GM23248 (cell line): ENCODE data around the gene DCUN1D2. TPM values are rescaled to one million over a fixed set of nuclear protein-coding genes. Genes with fewer than 3 reads are reported as not detected.

Source experiments
- DNase-seq: peaks from one replicate; pipeline ENCODE4 v3.0.0-alpha.2; 2015
- H2AFZ ChIP-seq: fragments of 200-600 bp; sonication (generic); 2 replicates; pipeline ENCODE4 v1.6.1; 2016; ENCODE audit warnings: antibody characterized with exemption
- H3F3A ChIP-seq: fragments of 200-600 bp; sonication (generic); 2 replicates; pipeline ENCODE4 v1.6.1; 2016; ENCODE audit warnings: mild to moderate bottlenecking, antibody characterized with exemption, mixed run types; ENCODE audit not compliant: insufficient read depth
- H3K27ac ChIP-seq: fragments of 200-600 bp; sonication (generic); 2 replicates; pipeline ENCODE4 v1.5.1; 2016; ENCODE audit warnings: mild to moderate bottlenecking
- H3K27me3 ChIP-seq: fragments of 200-600 bp; sonication (generic); replicated peaks from 2 replicates; pipeline ENCODE4 v1.6.1; 2016; ENCODE audit warnings: mild to moderate bottlenecking; ENCODE audit not compliant: insufficient read depth
- H3K36me3 ChIP-seq: fragments of 200-600 bp; sonication (generic); 2 replicates; pipeline ENCODE4 v1.6.1; 2016; ENCODE audit warnings: low read depth, mild to moderate bottlenecking
- H3K4me1 ChIP-seq: fragments of 200-600 bp; sonication (generic); 2 replicates; pipeline ENCODE4 v1.6.1; 2016; ENCODE audit warnings: mild to moderate bottlenecking; ENCODE audit not compliant: insufficient read depth
- H3K4me2 ChIP-seq: fragments of 200-600 bp; sonication (generic); one replicate; pipeline ENCODE4 v1.6.1; 2016; ENCODE audit warnings: mild to moderate bottlenecking; ENCODE audit not compliant: unreplicated experiment
- H3K4me3 ChIP-seq: fragments of 200-600 bp; sonication (generic); 2 replicates; pipeline ENCODE4 v1.5.1; 2016; ENCODE audit warnings: mild to moderate bottlenecking
- H3K79me2 ChIP-seq: fragments of 200-600 bp; sonication (generic); 2 replicates; pipeline ENCODE4 v1.6.1; 2016; ENCODE audit warnings: mild to moderate bottlenecking; ENCODE audit not compliant: insufficient read depth
- H3K9ac ChIP-seq: fragments of 200-600 bp; sonication (generic); 2 replicates; pipeline ENCODE4 v1.6.1; 2016; ENCODE audit warnings: mild to moderate bottlenecking
- H3K9me2 ChIP-seq: fragments of 200-600 bp; sonication (generic); 2 replicates; pipeline ENCODE4 v1.6.1; 2016; ENCODE audit warnings: mixed run types, mild to moderate bottlenecking, moderate library complexity; ENCODE audit not compliant: insufficient read depth
- H3K9me3 ChIP-seq: fragments of 200-600 bp; sonication (generic); one replicate; pipeline ENCODE4 v1.6.1; 2017; ENCODE audit warnings: low read depth
- H4K20me1 ChIP-seq: fragments of 200-600 bp; sonication (generic); 2 replicates; pipeline ENCODE4 v1.6.0; 2016; ENCODE audit not compliant: insufficient read depth
- EZH2 ChIP-seq: fragments of 200-600 bp; sonication (generic); IDR thresholded peaks from 2 replicates; pipeline ENCODE4 v1.6.1; 2018; ENCODE audit warnings: antibody characterized with exemption, mild to moderate bottlenecking; ENCODE audit not compliant: insufficient read depth, poor library complexity, severe bottlenecking
- EZH2phosphoT487 ChIP-seq: fragments of 200-600 bp; sonication (generic); IDR thresholded peaks from 2 replicates; pipeline ENCODE4 v1.6.1; 2018; ENCODE audit warnings: antibody characterized with exemption, moderate library complexity, mild to moderate bottlenecking, low read depth; ENCODE audit not compliant: insufficient read depth
- WGBS, 2 experiments: methylation state at CpG; one replicate each; pipeline ENCODE4 v1.1.6; 2015 to 2017; ENCODE audit warnings: low lambda C conversion rate in 2 of 2, low coverage in 1 of 2; ENCODE audit errors: missing lambda C conversion rate in 2 of 2; 5-methylcytosine and 5-hydroxymethylcytosine counted together
- in situ Hi-C: fragments of 300-500 bp; cut with MboI; formaldehyde crosslinking; loops from 2 replicates; pipeline ENCODE4 v1.15.0; 2020
- polyA plus RNA-seq: library from polyadenylated mRNA; unstranded; fragments of >200 nt; fragmentation: Nextera tagmentation; extraction: Ambion mirVana; gene quantifications from 2 replicates; pipeline ENCODE4 v1.2.1, GENCODE V29; 2016
- small RNA-seq: library from RNA; depleted of rRNA; stranded (forward); fragments of <200 nt; gene quantifications from one replicate; pipeline ENCODE3, GENCODE V24; 2014; ENCODE audit warnings: low read depth, low replicate concordance
- total RNA-seq: library from RNA; depleted of rRNA; stranded (reverse); fragments of >200 nt; shearing (Covaris generic); gene quantifications from 2 replicates; pipeline ENCODE4 v1.2.3, GENCODE V29; 2014; rRNA removed

Gene DCUN1D2
- total and polyA plus RNA-seq, 2 experiments from 2014 or later, result 7.2 to 9.9 TPM

GRCh38 chr13:113407103-113407530 lies 83.4 kb downstream of the DCUN1D2 start:
- WGBS, 2 experiments, result 94% methylated on average over 10 to 21 of the region's 21 CpGs
- H3K9ac ChIP-seq, result no peak overlapping the region
- TF ChIP-seq EZH2phosphoT487 (no peak), EZH2 (no peak)
- no peaks in the 10 kb centered on the region for H3K79me2 ChIP-seq
- no peak overlapping the region for H3K27ac ChIP-seq
- no peaks in the 10 kb centered on the region for H3K27me3 ChIP-seq
- peaks cover 28% of the 10 kb centered on the region for H3K4me1 ChIP-seq
- no peak overlapping the region for H3K4me3 ChIP-seq
- H2AFZ ChIP-seq, result no peak overlapping the region
- no peaks in the 10 kb centered on the region for H3K9me3 ChIP-seq
- H3K9me2 ChIP-seq, result no peaks in the 10 kb centered on the region
- no peak overlapping the region for H3K4me2 ChIP-seq
- peaks cover 4% of the 10 kb centered on the region; the same call in 1 of the 2 replicates for H3F3A ChIP-seq
- H3K36me3 ChIP-seq, result no peaks in the 10 kb centered on the region
- in situ Hi-C loops, result no loop called here
- no peaks in the 10 kb centered on the region for H4K20me1 ChIP-seq
- no peak for DNase-seq

DNA sequence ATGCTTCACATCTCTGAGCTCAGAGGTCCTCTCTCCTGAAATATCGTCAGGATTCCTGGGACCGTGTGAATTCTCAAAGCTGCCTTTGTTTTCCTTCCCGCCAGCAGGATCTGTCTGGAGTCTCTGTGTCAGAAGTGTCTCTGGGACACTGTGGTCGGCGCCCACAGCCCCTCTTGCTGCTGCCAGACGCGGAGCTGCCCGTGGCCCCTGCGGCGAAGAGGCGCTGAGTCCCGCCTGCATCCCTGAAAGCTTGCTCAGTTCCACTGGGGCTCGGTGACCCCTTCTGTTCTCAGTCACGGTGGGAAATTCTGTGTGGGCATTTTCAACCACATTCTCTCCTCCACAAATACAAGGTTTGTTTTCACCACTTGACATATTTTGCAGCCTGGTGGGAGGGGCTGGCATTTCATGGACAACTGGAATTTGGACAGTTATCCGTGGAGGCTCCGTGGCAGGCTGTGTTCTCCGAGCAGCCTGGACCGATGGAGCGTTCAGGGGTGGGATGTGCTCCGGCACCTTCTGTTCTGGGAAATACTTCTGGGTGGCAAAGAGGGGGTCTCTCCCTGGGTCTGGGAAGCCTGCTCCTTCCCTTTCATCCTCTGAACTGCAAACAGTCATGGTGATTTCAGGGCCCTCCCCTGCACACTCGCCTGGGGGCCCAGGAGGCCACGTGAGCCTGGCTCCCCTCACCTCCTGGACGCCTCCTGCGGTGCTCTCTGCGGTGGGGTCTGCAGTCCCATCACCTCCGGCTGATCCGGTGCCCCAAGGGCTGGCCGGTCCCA lies 84.0 kb downstream of the DCUN1D2 start:
- Histone ChIP-seq H3K4me1 (peaks cover 23% of the 10 kb centered on the region), H3K36me3 (no peaks in the 10 kb centered on the region), H3K27me3 (no peaks in the 10 kb centered on the region), H2AFZ (no peak overlapping the region), H3K27ac (no peak overlapping the region), H3K9me3 (no peaks in the 10 kb centered on the region), H3K79me2 (no peaks in the 10 kb centered on the region), H4K20me1 (no peaks in the 10 kb centered on the region), H3K9ac (no peak overlapping the region), H3F3A (peaks cover 4% of the 10 kb centered on the region; the same call in 1 of the 2 replicates), H3K4me3 (no peak overlapping the region), H3K4me2 (no peak overlapping the region), H3K9me2 (no peaks in the 10 kb centered on the region)
- TF ChIP-seq EZH2, result no peak
- TF ChIP-seq EZH2phosphoT487, result no peak
- 89 to 90% methylated on average over 27 to 28 of the region's 28 CpGs for WGBS, 2 experiments
- no peak for DNase-seq
- in situ Hi-C loops, result no loop called here

Small RNAs within 50 kb of the gene (small RNA-seq; reads per million reads assigned to genes)
- not detected for gene RNU1-16P

Other genes starting within 250 kb of the DCUN1D2 start
- 295 and 305 TPM in 2 replicates for gene LAMP1, start 193.5 kb downstream of the DCUN1D2 start, total RNA-seq
- 111 and 118 TPM in 2 replicates for gene LAMP1, start 193.5 kb downstream of the DCUN1D2 start, polyA plus RNA-seq
- gene GRTP1, start 126.6 kb downstream of the DCUN1D2 start, total RNA-seq, result not detected in 2 replicates
- gene GRTP1, start 126.6 kb downstream of the DCUN1D2 start, polyA plus RNA-seq, result 0.18 TPM in 1 of 2 replicates, not detected in the other
- 1.4 and 2.2 TPM in 2 replicates for gene ADPRHL1, start 37.2 kb downstream of the DCUN1D2 start, total RNA-seq
- gene ADPRHL1, start 37.2 kb downstream of the DCUN1D2 start, polyA plus RNA-seq, result 1.6 and 1.8 TPM in 2 replicates
- gene TFDP1, start 94.0 kb upstream of the DCUN1D2 start, total RNA-seq, result 59.6 and 74.8 TPM in 2 replicates
- 122 and 127 TPM in 2 replicates for gene TFDP1, start 94.0 kb upstream of the DCUN1D2 start, polyA plus RNA-seq
- not detected in 2 replicates for gene ATP4B, start 167.5 kb upstream of the DCUN1D2 start, total RNA-seq
- not detected in 2 replicates for gene ATP4B, start 167.5 kb upstream of the DCUN1D2 start, polyA plus RNA-seq
- not detected in 2 replicates for gene GRK1, start 176.5 kb upstream of the DCUN1D2 start, total RNA-seq
- gene GRK1, start 176.5 kb upstream of the DCUN1D2 start, polyA plus RNA-seq, result not detected in 2 replicates